GM18868 (cell line): Measurements from ENCODE around the gene SPATA17.

Experiments
- ATAC-seq: cut with Tn5 transposase; IDR thresholded peaks from one replicate; pipeline ENCODE4 v1.9.1; 2021; ENCODE audit warnings: mild to moderate bottlenecking, moderate library complexity; ENCODE audit not compliant: unreplicated experiment

Gene SPATA17

DNA sequence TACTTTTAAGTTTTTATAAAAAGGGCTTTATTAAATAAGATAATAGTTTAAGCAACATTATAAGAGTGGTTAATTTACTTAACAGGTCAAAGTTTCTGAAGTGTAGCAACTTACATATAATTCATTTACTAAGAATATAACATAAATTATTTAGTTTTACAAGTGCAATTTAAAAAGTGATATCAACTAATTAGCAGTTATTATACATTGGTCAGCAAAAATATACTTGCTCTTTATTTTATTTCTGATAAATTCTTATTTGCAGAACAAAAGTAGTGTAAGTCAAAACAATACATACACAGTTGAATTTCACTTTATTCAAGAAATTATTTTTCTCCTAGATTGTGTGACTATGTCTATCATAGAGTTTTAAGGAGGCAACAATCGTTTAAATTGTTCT lies 215.6 kb downstream of the SPATA17 start:
- no peak for ATAC-seq

DNA sequence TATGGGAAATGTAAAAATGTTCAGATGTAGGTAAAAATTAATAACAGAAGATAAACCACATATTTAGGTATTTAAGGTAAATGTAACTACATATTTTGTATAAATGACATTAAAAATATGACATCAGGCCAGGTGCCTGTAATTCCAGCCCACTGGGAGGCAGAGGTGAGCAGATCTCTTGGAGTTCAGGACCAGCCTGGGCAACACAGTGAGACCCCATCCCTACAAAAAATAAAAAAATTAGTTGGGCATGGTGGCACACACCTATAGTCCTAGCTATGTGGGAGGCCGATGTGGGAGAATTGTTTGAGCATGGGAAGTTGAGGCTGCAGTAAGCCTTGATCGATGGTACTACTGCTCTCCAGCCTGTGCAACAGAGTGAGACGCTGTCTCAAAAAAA lies 216.5 kb downstream of the SPATA17 start:
- no peak for ATAC-seq

DNA sequence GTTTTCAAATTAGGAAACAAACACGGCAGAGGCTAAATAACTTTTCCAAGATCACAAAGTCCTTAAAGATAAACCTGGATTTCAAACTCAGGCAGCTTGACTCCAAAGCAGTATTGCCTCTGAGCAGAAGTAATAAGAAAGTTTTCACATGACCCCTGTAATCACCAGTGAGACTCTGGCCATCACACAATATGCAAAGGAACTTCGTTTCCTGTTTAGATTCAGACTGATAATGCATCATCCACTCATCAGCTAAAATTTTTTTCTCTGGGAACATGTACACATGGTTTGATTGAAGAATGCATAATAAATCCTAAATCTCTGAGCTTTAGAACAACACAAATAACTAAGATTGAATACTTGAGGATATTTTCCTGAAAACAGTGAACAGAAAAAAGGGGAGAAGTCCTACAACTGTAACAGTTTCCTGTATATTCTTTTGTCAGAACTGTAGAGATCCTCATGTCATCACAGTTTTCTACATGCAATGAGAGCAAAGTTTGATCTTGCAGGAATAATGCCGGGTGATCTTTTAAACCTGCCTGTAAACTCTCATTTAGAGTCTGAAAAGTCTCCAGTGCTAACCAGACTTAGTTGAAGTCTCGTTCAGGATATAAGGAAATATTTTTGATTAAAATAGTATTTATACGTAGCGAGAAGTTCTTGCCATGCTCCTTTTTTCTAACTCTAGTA lies 225.3 kb downstream of the SPATA17 start:
- no peak for ATAC-seq

DNA sequence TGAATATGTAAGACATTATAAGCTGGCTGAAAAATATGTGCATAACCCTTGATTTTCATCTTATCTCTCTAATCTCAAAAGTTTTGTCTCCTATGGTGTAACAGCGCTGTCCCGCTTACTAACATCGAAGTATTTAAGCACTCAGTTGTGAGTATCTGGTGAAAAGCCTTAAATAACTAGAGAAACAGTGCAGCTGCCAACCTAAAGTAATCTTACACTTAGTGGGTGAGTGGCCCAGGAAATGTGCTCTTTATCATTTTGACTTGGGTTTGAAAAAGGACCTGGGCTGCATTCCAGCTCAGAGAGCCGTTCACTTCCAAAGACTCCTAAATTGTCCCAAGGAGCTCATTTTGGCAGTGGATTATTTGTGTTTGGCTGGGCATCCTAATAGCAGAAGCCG lies 225.9 kb downstream of the SPATA17 start:
- ATAC-seq = no peak

DNA sequence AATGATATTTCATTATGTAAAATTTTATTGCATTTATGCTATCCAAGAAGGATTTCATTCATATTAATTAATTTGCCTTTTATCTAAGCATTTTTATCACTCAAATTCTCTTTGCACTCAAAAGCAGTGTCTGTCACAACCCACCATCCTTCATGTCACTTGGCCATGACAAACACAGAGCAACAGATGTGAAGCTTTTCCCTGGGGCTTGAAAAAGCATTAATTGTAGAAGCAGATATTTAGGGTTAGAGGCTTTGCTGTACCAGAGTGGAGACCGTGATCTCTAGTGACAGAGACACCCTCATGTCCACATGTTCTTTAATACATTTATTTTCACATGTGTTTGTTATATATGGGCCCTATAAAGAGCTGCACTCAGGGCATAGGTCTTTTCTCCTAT lies 230.5 kb downstream of the SPATA17 start:
- ATAC-seq = no peak

DNA sequence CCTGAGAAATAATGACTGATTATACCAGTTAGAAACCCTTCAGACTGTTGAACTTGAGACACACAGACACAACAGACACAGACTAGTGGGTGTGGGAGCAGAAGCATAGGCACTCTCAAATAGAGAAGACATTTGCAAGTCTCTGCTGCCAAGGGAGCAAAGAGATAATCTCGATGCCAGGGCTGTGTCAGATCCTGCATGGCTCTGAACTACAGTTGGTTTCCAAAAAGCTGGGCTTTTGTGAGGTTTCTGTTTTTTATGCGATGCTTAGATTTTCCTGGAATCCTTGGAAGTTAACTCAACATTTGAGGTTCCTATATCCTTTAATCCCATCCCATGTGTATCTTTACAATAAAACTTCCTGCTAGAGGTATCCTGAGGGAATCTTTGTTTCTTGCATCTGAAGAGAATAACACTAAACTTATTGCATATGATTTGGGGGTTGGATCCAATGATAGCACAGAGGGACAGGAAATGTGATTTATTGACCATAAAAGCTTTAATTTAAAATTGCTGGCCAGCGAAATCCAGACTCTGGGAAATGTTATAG lies 236.4 kb downstream of the SPATA17 start:
- ATAC-seq = no peak

DNA sequence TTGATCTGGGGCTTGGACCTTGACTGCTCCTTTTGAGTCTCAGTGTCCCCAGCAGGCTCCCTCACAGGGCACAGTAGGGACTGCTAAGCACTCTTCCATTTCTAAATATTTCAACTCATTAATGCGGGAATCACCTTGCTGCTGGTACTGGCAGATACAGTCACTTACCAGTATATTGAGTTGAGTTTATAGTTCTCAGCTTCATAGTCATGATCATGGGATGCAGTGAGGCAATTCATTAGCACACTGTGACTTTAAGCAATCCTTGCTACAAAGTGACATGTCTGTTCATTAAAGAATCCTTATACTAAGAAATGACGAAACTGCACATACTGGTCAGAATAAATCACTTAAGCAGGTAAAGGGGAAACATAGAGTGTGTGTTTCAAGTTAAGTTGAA lies 240.8 kb downstream of the SPATA17 start:
- no peak for ATAC-seq

DNA sequence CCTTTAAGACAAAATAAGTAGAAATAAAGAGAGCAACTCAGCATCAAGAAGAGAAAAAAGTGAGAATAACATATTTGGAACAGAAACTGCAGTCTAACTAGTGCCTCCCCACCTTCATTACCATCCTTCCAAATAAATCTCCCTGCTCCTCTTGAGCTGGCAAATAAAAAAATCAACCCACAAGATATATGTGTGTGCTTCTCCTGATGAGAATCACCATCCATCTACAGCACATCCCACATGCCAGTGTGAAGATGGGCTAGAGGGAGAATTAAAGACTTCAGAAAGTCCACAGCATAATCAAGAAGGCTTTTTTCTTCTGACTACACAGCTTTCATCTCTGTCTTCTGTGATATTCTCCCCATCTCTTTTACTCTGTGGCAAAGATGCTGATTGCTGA lies 244.1 kb downstream of the SPATA17 start:
- ATAC-seq = no peak

DNA sequence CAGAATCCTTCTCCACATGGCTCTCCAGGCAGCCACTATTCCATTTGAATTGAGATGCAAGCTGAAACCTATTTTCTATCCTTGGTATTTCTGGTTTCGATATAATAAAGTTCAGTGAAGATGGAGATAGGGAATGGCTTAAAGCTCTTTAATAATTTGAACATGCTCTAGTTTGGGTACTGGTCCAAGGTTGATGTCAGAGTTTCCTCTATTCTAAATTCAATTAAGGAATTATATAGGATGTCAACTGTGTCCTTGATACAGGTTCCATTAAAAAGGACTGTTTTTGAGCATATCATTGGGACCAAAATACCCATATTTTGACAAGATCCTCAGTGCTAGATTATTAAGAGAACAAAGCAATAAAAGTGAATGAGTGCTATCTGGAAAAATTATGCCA lies 245.3 kb downstream of the SPATA17 start:
- no peak for ATAC-seq

DNA sequence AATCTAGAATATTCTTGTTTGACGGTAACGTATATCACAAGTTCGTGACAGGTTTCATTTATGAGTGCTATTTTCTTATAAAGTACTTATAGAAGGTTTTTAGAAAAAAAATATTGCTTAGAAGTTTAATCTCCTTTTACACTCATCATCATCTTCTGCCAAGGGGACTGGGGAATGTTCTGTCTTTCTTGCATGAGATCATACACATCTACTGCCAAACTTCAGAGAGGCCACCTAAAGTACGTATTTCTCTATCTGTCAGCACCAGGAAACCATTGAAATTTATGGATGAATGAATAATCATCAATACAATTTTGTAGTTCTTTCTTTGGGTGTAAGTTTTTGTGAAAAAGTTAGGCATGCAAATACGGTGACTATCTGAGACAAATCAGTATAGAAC lies 245.8 kb downstream of the SPATA17 start:
- no peak for ATAC-seq

DNA sequence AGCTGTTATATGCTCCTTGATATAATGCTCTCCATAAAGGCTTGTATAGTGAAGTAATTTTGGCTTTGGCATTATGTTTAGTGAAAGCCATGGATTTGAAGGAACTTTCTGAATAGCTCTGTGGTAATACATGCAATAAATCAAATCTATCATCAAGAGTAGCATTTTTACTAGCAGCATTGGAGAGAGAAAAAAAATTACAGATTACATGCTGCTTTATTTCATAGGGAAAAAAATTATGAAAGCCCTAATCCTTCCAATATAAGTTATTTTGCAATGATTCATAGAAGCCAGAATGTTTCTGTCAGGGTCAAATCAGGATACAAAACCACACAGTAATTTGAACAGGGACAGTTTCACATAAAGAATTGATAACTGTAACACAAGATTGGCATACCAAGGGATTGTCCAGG lies 250.0 kb downstream of the SPATA17 start:
- no peak for ATAC-seq

DNA sequence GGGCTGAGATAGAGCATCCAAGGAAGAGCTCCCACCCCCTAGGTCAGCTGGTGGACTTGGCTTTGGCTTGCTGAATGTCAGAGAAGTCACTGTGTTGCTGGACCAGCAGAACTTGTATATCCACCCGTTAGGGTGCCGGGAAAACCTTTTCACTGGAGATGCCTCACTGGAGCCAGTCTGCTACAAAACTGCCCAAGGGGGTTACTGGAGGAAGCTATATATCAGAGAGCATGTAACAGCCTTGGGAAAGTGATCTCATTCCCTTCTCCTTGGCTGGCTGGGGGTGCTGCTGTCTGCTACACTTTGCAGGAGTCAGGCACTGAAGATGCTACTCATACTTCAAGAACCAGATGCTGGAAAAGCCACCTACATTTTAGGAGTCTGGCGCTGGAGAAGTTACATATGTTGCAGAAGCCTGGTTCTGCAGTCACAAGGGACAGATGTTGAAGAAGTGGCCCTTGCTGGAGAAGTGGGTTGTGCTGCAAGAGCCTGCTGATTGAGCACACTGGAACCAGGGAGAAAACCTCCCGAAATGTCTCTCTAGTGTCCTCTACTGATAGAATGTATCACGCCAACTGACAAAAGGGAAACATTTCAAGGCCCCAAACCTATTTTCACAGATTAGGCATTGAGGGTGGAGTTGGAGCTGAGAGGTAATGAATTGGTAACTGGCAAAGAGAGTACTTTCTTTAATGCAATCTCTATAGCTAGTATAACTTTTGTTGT lies 250.6 kb downstream of the SPATA17 start:
- ATAC-seq = no peak

DNA sequence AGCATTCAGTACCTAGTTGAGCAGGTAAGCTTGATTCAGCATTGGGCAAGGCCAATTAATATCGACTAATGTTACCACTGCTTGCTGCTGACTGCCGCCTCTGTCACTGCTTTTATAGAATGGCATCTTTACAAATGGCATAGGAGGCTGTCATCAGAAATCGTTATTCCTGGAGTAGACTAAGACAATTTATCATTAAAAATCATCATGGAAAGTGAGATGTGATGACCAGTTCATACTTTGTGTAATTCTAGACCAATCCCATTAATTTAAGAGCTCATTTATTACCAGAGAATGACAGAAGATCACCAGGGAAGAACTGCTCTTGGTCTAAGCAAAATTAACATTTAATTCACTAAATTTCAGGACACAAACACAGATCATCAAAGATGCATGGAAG lies 254.0 kb downstream of the SPATA17 start:
- no peak for ATAC-seq

DNA sequence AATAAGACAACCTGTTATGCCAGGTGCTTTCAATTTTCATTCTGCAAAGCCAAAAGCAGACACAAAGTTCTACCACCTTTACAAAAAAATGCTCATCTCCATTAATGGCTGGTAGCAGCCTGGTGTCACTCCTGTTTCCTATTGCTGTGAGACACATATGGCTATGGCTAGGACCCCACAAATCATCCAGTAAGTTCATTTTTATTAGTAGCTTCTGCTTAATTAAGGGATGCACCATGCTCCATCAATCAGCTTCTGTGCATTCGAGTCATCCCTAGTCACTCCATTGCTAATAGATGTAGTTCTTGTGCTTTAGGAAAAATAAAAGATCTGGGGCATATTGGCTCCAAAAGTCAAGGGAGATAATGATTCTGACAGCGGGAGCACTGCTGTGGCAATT lies 257.2 kb downstream of the SPATA17 start:
- ATAC-seq = no peak

DNA sequence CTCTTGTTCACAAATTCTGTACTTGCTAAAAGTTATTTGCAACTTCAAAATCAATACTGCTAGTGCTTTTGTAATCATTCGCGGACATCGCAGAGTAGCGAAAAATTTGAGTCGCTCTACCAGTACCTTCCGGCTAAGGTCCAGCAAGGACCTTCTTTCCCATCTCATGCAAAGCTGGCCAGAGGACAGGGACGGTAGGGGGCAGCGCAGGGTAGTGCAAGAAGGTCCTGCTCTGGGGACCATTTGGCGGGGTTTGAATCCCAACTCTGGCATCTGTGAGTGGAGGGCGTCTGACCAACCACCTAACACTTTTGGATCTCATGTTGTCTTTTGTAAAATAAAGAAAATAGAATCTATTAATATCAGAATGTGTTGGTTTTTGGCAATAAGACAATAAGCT lies 258.3 kb downstream of the SPATA17 start:
- no peak for ATAC-seq

DNA sequence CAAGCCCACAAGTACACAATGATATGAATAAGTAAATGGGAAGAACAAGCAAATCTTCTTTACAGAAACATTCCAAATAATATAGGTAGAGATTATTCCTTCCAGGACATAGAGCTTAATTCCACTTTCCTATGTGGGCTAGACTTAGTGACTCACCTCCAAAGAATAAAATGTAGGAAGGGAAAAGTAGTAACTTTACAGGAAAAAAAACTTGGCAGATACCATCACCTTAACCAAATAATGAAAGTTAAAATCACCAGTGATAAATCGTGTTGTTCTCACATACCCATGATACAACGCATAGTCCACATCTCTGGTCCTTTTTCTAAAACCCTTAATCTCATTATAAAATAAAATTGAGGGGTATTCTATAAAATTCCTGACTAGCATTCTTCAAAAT lies 260.8 kb downstream of the SPATA17 start:
- ATAC-seq = no peak

DNA sequence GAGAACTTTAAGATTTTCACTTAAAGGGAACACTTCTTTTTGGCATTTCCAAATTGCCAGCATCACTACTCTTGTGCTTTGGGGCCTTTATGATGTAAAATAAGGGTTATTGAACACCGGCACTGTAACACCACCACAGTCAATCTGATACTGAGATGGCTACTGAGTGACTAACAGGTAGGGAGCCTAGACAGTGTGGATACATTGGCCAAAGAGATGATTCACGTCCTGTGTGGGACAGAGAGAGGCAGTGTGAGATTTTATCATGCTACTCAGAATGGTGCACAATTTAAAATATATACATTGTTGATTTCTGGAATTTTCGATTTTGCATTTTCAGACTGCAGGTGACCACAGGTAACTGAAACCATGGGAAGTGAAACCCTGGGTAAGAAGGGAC lies 261.6 kb downstream of the SPATA17 start:
- peak; percentile 69 for ATAC-seq

DNA sequence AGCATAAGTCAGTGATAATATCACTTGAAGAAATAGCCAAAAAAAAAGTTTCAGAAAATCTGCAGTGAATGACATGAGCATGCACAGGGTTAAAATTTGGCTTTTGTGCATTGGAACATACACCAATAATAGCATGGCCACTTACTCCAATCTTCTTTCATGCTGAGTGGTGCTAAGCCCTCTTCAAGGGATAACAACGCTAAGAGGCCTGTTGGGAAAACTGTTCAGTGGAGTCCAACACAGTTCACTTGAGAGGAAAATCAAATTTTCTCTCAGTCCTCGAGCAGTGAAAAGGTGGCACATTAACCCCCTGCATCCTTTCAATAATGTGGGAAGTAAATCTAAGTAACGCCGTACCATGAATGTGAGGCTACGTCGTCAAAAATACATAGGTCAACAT lies 264.7 kb downstream of the SPATA17 start:
- no peak for ATAC-seq

DNA sequence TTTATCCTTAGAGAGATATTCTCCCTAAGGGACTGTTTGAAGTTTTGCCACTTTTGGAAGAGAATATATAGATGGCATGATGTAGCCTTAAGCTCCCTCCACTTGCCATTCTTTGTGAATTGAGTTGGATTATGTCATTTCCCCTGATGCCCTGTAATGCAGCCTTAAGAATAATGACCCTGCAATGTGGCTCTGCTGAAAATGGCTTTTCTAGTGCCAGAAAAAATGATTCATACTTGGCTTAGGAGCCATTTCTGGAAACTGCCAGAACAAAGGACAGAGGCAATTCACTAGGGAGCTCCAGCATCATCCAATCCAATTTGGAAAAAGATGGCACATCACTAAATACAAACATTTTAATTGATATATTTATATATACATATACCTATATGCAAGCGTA lies 265.3 kb downstream of the SPATA17 start:
- no peak for ATAC-seq

DNA sequence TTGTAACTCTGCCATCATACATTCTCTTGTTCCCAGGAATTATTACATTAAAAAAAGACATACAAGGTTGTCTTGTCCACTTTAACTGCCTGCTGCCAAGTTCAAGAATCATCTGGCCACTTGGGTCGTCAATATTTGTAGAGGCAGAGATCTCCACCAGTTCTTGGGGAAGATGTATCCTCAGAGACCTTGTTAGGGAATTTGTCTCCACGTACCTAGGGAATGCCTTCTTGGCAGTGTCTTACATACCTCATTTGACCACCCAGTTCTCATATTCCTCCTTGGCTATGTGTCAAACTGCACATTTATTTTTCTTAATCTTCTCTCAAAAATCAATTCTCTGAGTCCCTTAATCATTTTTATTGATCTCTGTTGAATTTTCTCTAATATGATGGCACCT lies 266.0 kb downstream of the SPATA17 start:
- ATAC-seq = no peak

DNA sequence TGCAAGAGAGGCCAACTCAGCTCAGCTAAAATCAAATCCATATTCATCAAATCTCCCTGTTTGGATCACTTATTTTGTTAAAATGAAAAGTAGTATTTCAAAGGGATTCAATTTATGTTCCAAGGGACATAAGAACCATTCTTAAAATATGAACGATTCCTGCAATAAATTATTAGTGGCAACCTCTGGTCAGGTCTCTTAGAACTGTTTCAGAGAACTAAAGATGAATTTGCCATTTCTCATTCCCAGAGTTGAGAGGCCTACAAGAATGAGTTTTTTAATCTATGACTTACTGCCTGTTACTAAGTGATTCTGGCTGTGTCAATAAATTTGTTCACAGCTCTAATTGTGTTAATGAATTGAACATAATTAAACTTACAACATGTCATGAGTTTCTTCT lies 268.5 kb downstream of the SPATA17 start:
- no peak for ATAC-seq

DNA sequence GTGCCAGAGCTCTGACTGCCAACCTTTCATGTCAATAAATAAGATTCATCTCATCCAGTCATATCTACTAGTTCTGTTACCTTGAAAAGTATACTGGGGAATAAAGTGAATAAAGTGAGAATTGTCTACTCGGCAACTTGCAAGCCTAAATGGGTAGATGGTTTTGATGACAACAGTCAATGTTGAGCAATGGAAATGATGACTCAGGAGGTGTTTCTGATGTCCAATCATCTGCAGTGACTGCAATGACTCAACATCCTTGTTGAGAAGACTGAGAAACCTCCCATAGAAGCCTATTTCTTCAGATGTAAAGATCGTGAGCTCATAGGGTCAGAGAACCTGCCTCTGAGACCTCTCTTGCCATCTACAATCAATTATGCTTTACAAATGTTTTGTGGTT lies 276.4 kb downstream of the SPATA17 start:
- no peak for ATAC-seq

DNA sequence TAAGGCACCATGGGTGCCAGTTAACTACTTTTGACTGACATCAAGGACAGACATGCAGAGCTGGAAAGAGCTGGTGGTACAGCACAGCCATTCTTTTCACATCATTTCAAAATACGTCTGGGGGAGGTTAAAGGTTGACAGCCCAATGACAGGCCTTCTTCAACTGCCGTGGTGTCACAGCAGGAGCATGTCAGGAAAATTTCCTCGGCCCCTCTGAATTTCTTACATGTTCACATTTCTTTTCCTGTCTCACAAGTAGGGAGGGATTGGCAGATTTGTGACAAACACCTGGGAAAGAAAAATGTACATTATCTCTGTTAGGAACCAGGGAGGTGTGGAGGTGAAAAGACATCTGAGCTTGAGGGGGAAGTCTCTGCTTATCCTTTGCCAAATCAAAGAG lies 279.1 kb downstream of the SPATA17 start:
- ATAC-seq = no peak
